ENCODE data around the gene ADIRF.
"Not testable (repeated sequence)": the region's sequence is repeated elsewhere in the genome, so short reads cannot be mapped to it uniquely, and the experiment has no call there.

ADIRF gene

DNA sequence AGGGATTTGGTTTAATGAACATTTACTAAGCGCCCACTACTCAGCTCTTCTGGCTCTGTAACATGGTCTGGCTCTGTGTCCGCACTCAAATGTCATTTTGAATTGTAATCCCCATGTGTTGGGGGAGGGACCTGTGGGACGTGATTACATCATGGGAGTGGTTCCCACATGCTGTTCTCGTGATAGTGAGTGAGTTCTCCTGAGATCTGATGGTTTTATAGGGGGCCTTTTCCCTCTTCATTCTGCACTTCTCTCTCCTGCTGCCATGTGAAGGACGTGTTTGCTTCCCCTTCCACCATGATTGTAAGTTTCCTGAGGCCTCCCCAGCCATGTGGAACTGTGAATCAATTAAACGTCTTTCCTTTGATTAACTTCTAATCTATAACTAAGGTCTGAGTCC lies 12.7 kb downstream of the ADIRF start:
- not testable (repeated sequence) for DNase-seq

DNA sequence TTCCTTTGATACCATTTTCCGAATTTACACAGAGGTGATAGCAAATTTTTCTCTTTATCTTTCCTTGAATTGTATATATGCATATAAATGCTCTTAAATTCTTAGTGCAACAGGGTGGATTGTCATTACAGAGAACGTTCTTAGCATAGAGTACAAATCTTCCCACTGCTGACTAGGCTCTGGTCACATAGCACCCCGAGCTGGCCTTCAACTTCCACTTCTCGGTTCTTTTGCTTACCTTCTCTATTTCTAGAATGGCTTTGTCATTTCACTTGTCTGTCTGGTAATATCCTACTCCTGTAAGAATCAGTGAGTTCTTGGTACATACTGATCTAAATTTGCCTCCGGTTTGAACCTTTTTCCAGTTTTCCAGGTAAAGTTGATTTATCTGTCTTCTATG lies 13.4 kb downstream of the ADIRF start:
- no peak for DNase-seq

DNA sequence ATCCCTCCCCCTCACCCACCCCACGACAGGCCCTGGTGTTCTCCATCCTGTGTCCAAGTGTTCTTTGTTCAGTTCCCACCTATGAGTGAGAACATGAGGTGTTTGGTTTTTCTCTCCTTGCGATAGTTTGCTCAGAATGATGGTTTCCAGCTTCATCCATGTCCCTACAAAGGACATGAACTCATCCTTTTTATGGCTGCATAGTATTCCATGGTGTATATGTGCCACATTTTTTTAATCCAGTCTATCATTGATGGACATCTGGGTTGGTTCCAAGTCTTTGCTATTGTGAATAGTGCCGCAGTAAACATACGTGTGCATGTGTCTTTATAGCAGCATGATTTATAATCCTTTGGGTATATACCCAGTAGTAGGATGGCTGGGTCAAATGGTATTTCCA lies 16.2 kb downstream of the ADIRF start:
- DNase-seq: not testable (repeated sequence)

DNA sequence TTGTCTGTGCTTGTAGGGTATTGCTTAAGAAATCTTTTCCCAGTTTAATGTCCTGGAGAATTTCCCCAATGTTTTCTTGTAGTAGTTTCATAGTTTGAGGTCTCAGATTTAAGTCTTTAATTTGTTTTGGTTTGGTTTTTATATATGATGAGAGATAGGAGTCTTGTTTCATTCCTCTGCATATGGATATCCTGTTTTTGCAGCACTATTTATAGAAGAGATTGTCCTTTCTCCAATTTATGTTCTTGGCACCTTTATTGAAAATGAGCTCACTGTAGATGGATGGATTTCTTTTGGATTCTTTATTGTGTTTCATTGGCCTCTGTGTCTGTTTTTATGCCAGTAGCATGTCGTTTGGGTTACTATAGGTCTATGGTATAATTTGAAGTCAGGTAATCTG lies 20.2 kb downstream of the ADIRF start:
- no peak for DNase-seq

DNA sequence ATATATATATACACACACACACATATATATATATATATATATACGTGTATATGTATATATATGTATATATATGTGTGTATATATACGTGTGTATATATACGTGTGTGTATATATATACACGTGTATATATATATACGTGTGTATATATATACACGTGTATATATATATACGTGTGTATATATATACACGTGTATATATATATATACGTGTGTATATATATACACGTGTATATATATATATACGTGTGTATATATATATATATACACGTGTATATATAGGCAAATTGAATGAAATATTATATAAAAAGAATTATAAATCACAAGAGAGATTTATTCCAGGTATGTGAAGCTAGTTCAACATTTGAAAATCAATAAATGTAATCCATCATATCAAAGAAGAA lies 23.1 kb downstream of the ADIRF start:
- not testable (repeated sequence) for DNase-seq

DNA sequence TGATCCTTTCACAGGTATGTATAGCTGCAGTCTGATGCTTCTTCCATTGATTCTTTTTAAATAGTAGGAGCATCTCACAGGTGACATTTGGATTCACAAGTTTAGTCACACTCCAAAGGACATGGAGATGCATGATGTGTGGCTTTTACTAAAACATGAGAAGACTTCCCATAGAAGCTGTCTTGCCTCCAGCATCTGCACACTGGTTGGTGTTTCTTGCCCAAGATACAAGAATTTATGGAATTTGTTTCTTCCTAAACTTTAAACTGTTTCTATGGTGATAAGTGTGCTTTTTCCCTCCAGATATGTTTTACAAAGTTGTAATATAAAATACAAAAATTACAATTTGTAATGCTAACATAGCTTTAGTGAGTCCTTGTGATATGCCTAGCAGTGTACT lies 24.2 kb downstream of the ADIRF start:
- DNase-seq: no peak

DNA sequence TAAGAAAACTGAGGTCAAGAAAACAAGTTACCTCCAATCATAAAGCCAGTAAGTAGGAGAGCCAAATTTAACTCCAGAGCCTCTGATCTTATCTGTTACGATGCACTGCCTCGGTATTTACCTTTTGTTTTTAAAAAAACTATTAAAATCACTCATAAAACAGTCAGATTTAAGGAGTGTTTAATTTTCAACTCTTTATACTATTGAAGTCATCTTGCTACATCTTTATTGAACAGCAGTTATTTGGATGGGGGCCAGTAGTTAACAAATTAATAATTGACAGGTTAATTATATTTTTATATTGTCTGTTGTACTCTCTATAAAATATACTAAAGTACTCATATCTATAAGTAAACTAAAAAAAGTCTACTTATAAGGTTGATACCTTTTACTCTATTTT lies 24.6 kb downstream of the ADIRF start:
- DNase-seq: no peak

DNA sequence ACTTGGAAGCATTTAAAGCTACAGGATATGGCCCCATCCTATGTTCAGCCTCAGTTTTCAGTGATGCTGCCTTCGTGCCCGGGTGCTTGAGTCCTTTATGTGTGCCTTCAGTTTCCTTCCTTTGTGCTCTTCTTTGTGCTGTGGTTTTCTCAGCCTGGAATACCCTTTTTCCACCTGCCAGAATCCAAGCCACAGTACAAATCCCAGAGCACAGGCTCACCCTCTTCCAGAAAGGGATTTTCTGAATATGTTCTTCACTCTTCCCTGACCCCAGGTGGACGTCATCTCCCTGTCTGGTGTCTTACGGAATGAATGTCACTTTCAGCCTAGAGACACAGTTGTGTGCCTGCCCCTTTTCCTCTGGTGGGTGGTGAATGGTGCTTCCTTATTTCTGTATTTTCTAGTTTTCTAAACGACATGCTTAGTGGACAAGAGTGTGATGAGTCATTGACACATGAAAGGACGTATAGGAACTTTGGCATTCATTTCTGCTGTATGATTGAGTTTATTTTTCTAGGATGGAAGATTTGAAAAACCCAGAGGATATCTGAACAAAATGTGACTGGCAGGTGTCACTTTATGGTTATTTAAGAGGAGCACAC lies 31.6 kb downstream of the ADIRF start:
- DNase-seq: not testable (repeated sequence)

DNA sequence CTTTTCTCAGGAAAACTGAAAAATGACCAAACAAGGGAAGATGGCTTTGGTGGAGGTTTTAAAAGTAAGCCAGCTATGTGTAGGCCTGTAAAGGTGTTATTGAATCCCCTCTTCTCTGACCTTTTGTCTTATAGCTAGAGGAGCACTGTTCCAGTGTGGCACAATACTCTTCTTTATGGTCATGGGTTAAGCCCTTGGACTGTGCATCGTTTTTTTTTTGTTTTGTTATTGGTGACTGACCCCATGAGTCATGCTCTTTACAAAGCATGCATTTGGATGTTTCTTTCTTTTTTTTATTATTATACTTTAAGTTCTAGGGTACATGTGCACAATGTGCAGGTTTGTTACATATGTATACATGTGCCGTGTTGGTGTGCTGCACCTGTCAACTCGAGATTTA lies 32.2 kb downstream of the ADIRF start:
- no peak for DNase-seq

DNA sequence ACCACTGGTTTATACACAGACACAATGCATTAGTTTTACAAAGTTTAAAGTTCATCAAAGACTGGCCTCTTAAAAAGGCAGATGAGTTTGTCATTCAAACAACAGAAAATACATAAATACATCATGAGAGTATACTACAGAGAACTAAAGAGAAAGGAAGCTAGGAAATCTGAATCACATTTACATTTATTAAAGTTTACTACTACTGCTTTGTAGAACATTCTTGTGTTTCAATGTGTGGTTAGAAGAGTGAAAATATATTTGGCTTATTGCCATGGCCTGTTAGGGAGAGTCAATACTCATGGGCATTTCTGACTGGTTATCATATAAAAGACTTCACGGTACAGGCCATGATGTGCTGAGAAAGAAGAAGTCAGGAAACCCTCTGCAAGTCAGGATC lies 38.8 kb downstream of the ADIRF start:
- DNase-seq: not testable (repeated sequence)

DNA sequence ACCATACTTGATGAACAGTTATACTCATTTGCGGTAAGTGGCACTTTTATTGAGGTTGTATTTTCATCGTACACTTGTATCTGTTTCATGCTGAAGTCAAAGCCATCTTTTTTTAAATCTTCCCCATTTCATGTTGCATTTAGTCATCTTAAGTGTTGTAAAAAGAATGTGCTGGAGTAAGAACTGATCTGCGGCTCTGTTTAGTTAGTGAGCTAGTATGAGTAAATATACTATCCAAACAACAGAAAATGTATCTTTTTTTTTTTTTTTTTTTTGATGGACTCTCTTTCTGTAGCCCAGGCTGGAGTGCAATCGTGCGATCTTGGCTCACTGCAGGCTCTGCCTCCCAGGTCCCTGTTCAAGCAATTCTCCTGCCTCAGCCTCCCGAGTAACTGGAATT lies 39.4 kb downstream of the ADIRF start:
- DNase-seq: not testable (repeated sequence)

DNA sequence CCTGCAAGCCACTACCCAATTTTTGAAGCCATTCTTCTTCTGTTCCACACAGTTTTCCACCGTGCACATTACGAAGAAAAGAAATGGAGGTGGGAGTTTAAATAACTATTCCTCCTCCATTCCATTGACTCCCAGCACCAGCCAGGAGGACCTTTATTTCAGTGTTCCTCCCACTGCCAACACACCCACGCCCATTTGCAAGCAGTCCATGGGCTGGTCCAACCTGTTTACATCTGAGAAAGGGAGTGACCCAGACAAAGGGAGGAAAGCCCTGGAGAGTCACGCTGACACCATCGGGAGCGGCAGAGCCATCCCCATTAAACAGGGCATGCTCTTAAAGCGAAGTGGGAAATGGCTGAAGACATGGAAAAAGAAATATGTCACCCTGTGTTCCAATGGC lies 40.0 kb downstream of the ADIRF start:
- not testable (repeated sequence) for DNase-seq

DNA sequence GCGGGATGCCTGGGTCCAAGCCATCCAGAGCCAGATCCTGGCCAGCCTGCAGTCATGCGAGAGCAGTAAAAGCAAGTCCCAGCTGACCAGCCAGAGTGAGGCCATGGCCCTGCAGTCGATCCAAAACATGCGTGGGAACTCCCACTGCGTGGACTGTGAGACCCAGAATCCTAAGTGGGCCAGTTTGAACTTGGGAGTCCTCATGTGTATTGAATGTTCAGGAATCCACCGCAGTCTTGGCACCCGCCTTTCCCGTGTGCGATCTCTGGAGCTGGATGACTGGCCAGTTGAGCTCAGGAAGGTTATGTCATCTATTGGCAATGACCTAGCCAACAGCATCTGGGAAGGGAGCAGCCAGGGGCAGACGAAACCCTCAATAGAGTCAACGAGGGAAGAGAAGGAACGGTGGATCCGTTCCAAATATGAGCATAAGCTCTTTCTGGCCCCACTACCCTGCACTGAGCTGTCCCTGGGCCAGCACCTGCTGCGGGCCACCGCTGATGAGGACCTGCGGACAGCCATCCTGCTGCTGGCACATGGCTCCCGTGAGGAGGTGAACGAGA lies 40.9 kb downstream of the ADIRF start:
- DNase-seq: not testable (repeated sequence)

DNA sequence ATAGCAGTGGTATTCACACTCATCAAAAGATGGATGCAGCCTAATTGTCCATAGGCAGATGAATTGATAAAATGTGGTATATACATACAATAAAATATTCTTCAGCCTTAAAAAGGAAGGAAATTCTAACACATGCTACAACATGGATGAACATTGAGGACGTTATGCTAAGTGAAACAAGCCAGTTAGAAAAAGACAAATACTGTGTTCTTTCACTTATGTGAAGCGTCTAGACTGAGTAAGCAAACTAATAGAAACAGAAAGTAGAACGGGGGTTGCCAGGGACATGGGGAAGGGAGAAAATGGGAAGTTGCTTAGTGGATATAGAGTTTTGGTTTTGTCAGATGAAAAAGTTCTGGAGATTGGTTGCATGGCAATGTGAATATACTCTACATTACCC lies 45.2 kb downstream of the ADIRF start:
- not testable (repeated sequence) for DNase-seq

DNA sequence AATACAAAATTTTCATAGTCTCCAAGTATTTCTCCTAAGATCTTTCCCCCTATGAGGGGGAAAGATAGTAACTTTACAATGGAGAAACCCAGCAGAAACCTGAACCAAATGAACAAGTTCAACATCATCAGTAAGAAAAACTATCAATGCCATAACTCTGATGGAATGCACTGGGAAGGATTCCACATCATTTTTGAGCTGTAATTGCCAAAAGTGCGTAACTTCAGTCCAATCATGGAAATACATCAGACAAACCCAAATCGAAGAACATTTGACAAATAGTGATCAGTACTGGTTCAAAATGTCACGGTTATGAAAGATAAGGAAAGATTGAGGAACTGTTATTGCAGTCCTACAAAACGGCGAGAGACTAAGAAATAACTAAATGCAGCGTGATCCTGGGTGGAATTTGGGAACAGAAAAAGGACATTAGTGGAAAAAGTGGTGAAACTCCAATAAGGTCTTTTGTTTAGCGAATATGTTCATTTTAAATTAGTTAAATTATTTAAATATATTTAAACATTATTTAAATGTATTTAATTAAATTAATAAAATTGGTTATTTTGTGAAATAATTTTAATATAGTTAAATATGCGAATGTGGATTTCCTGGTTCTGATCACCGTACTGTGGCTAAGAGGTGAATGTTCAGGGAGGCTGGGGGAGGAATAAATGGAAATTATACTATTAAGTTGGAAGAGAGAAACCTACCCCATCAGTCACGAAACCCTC lies 46.9 kb downstream of the ADIRF start:
- not testable (repeated sequence) for DNase-seq

DNA sequence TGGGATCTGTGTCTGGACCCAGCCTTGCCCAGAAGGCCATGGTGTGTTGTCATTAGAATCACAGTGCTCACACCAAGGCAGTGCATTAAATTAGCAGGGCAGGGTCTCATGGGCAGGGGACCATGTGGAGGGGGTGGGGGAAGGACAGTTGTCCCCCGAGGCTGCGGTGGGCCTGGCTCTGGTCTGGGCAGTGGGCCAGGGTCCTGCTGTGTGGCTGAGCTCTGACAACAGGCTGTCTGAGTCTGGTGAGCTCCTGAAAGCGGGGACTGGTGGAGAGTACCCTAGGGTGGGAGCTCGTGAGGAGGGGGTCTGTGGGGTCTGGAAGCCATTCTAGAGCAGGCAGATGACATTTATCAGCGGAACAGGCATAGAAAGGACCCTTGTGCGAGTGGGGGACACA lies 49.8 kb downstream of the ADIRF start:
- DNase-seq: not testable (repeated sequence)

DNA sequence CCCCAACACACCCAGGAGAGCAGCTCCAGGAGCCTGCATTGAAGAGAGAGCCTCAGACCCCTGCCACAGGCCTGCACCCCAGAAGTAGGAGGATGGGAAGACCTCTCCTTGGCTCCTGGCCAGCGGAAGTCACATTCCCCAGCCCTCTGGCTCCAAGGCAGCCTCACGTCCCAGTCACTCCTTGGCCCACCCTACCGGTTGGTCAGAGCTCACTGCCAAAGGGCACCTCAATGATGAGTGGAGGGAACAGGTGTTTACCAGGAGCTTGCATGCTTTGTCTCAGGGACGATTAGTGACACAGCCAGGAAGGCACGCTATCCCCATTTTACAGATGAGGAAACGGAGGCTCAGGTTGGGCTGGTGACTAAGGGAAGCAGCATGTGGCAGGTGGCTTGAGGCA lies 50.8 kb downstream of the ADIRF start:
- DNase-seq: not testable (repeated sequence)

DNA sequence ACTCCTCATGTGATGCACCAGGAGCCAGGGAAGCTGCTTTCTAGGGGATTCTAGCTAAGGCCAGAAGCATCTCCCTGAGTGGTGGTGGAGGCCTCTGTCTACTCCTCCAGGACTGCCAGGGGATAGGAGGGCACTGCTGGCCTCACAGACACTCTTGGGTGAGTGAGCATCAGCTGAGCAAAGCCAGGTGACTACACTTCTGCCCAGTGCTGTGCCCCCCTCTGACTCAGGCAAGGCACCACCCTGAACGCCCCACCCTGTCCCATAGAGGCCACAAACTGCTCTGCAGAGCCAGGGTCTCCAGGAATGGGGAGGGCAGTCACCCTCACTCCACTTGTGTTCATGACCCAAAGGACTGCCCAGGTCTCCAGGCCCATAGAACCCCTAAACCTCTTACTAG lies 51.2 kb downstream of the ADIRF start:
- not testable (repeated sequence) for DNase-seq

DNA sequence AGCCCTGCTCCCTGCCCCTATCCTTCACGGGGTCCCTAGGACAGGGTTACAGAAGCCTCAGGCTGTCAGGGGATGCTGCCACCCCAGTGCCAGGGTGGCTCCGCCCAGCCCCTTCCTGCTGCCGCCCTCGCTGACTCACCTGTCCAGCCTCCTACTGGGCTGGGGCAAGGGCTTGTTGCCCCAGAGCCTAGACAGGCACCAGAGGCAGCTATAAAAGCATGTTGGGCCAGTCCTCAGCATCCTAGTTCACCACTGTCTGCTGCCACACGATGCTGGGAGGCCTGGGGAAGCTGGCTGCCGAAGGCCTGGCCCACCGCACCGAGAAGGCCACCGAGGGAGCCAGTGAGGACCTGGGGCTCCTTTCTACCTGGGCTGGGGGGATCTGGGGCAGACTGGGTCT lies 51.8 kb downstream of the ADIRF start, which contains the start of gene FAM25A:
Gene FAM25A (plus strand): TSS at position 239 of the 400 bp plus-strand sequence. CDS start 31 bp downstream, at position 270.
- not testable (repeated sequence) for DNase-seq

Data from NCI-H187 treated with DMSO at 0.1 percent for 48 hours (cell line).